Right atrium auricular region (tissue), 2 donors: ENCODE results near the gene TBC1D13. TPM values are rescaled to one million over a fixed set of nuclear protein-coding genes. Genes with fewer than 3 reads are reported as not detected.

ENCODE experiments used
- DNase-seq: peaks from one replicate; pipeline ENCODE4 v3.0.0-alpha.2; 2019; ENCODE audit warnings: low spot score
- H3K27ac ChIP-seq, 2 donors: fragments of 200-600 bp; sonication (generic); 1 replicate in 1 of 2; 2 replicates in 1 of 2; pipeline ENCODE4 v1.5.1; 2016 to 2019
- H3K27me3 ChIP-seq, 2 donors: fragments of 200-600 bp; sonication (generic); one replicate each; pipeline versions ENCODE4 v1.5.1 to v1.6.0; 2017 to 2019
- H3K36me3 ChIP-seq: fragments of 200-600 bp; sonication (generic); one replicate; pipeline ENCODE4 v1.5.1; 2016
- H3K4me1 ChIP-seq, 2 donors: fragments of 200-600 bp; sonication (generic); one replicate each; pipeline versions ENCODE4 v1.5.1 to v1.6.0; 2017 to 2019
- H3K4me3 ChIP-seq, 2 donors: fragments of 200-600 bp; sonication (generic); 1 replicate in 1 of 2; 2 replicates in 1 of 2; pipeline ENCODE4 v1.5.1; 2017 to 2019; ENCODE audit warnings: mild to moderate bottlenecking in 1 of 2, moderate library complexity in 1 of 2
- H3K9me3 ChIP-seq, 2 donors: fragments of 200-600 bp; sonication (generic); one replicate each; pipeline ENCODE4 v1.5.1; 2019
- CTCF ChIP-seq, 2 donors: fragments of 200-600 bp; sonication (generic); IDR thresholded peaks; one replicate each; pipeline ENCODE4 v1.5.1; 2019; ENCODE audit warnings: antibody characterized with exemption in 2 of 2
- total RNA-seq, 2 donors: library from RNA; depleted of rRNA; stranded (reverse); fragments of >200 nt; gene quantifications; one replicate each; pipeline ENCODE4 v1.1.0, GENCODE V29; 2016

Gene TBC1D13
- total RNA-seq, 2 donors from 2014 or later, result 14.2 to 17.1 TPM

DNA sequence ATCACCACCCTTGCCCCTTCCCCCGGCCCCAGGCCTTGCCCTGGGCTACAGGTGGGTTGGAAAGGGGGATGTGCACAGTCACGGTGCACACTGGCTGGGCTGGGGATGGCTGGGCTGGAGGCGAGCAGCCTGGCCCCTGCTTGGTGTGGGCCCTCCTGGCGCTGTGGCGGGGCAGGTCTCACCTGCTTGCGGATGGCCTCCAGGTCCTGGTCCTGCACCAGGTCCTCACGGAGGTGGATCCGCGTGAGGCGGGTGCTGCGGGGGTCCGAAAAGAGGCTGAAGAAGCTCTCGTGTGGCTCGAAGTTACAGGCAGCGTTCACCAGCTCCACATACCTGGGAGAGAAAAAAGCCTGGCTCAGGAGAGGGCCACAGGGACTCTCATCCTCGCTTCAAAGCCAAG lies 33.4 kb upstream of the TBC1D13 start:
- Histone ChIP-seq H3K27me3 (no peaks in the 10 kb centered on the region), H3K4me3 (no peak overlapping the region), H3K27ac (no peak overlapping the region), H3K9me3 (no peaks in the 10 kb centered on the region), H3K36me3 (peaks cover 45% of the 10 kb centered on the region), H3K4me1 (no peaks in the 10 kb centered on the region)
- TF ChIP-seq CTCF (IDR thresholded peaks at IDR 0.05), result no peak
- no peak for DNase-seq

DNA sequence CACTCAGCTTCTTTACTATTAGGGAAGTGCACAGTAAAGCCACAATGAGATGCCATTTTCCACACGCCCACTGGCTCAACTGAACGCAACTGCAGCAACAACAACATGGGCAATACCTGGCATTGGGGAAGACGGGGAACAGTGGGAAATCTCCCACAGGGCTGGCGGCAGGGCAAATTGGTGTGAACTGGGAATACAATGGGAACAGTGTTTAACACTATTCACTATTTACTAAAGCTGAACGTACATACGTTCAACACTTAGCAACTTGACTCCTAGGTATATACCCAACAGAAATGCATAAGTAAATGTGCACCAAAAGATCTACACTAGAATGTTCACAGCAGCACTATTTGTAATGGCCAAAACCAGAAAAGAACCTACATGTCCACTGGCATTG lies 29.5 kb upstream of the TBC1D13 start:
- Histone ChIP-seq H3K9me3 (no peaks in the 10 kb centered on the region), H3K27ac (no peak overlapping the region), H3K27me3 (no peaks in the 10 kb centered on the region), H3K4me3 (no peak overlapping the region), H3K4me1 (no peaks in the 10 kb centered on the region), H3K36me3 (peaks cover 20% of the 10 kb centered on the region)
- DNase-seq, result no peak
- no peak for TF ChIP-seq CTCF (IDR thresholded peaks at IDR 0.05)

DNA sequence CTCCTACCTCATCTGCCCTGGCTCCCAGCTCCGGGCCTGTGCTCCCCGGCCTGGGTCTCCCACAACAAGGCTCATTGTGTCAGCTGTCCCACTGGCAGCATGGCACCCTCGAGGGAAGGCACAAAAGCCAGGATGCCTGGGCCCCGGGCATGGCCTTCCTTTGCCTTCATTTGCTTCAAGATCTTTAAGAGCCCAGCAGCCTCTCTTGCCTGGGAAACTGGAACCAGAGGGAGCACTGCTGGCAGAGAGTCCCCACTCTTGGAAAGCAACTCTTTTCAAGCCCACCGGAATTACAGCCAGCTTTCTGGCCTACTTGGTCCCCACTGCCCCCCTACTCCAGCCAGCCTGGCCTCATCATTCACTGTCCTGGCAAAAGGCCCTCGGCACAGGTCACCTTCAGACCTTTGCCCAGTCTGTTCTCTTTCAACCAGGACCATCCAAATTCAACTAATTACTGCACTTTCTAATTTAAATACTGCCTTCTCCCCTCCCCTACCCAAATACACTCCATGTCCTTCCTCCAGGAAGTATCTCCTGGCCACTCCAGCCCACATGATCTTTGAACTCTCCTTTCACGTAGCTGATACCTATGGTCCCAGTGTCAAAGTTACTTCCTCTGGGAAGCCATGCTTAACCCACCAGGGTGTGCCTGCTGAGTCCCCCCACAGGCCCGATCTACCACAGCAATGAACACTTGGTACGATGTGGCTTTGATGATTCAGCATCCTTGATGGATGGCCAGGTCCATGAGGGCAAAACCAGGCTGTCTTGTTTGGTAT lies 24.2 kb upstream of the TBC1D13 start:
- H3K36me3 ChIP-seq, result no peaks in the 10 kb centered on the region
- no peaks in the 10 kb centered on the region for H3K27me3 ChIP-seq
- no peaks in the 10 kb centered on the region for H3K4me1 ChIP-seq
- H3K9me3 ChIP-seq, result no peaks in the 10 kb centered on the region
- TF ChIP-seq CTCF (IDR thresholded peaks at IDR 0.05), result no peak
- no peak overlapping the region for H3K27ac ChIP-seq
- DNase-seq, result no peak
- H3K4me3 ChIP-seq, result no peak overlapping the region

- Histone ChIP-seq H3K9me3 (no peaks in the 10 kb centered on the region), H3K36me3 (no peaks in the 10 kb centered on the region), H3K4me1 (no peaks in the 10 kb centered on the region), H3K27ac (no peak overlapping the region), H3K27me3 (no peaks in the 10 kb centered on the region), H3K4me3 (no peak overlapping the region)
- no peak for DNase-seq
- no peak for TF ChIP-seq CTCF (IDR thresholded peaks at IDR 0.05)
Observed at GRCh38 chr9:128764361-128764760, 22.7 kb upstream of the TBC1D13 start.

GRCh38 chr9:128765499-128765898 lies 21.6 kb upstream of the TBC1D13 start:
- Histone ChIP-seq H3K27me3 (no peaks in the 10 kb centered on the region), H3K36me3 (no peaks in the 10 kb centered on the region), H3K9me3 (no peaks in the 10 kb centered on the region), H3K4me1 (peaks cover 0 to 7% of the 10 kb centered on the region in 2 donors), H3K27ac (no peak overlapping the region), H3K4me3 (no peak overlapping the region)
- no peak for TF ChIP-seq CTCF (IDR thresholded peaks at IDR 0.05)
- DNase-seq, result no peak

GRCh38 chr9:128768606-128769005 lies 18.4 kb upstream of the TBC1D13 start:
- Histone ChIP-seq H3K36me3 (no peaks in the 10 kb centered on the region), H3K4me1 (peaks cover 0 to 15% of the 10 kb centered on the region in 2 donors)
- no peak for DNase-seq

More at GRCh38 chr9:128768606-128769005, 18.4 kb upstream of the TBC1D13 start:
- Histone ChIP-seq H3K4me3 (no peak overlapping the region), H3K9me3 (no peaks in the 10 kb centered on the region), H3K27ac (no peak overlapping the region), H3K27me3 (no peaks in the 10 kb centered on the region)
- TF ChIP-seq CTCF (IDR thresholded peaks at IDR 0.05), result no peak
